Measurements from ENCODE around the gene TACC2.

The TACC2 gene

DNA sequence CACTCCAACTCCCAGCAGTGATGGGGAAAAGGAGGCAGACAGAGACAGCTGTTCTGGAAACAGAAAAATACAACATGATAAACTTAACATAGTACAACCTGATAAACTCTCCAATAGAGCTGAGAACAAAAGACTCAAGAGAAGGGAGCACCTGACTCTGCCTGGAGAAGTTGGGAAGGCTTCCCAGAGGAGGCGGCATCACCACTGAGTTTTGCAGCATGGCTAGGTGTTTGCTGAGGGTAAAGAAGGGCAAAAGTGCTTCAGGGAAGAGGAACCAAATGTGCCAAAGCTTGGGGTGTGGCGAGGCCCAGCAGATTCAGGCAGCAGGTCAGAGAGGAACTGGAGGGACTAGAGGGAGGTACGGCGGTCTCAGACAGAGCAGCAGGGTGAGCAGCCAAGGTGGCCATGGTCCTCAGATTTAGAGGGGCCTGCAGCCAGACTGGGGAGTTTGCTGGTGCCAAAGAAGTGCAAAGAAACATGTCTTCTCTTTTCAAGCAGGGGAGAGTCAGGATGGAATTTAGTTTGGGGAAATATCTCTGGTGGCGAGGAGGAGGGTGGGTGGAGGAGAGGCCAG lies 162.2 kb downstream of the TACC2 start:
- no peak for DNase-seq

GRCh38 chr10:122152544-122152943 lies 163.6 kb downstream of the TACC2 start:
- DNase-seq, result no peak

DNA sequence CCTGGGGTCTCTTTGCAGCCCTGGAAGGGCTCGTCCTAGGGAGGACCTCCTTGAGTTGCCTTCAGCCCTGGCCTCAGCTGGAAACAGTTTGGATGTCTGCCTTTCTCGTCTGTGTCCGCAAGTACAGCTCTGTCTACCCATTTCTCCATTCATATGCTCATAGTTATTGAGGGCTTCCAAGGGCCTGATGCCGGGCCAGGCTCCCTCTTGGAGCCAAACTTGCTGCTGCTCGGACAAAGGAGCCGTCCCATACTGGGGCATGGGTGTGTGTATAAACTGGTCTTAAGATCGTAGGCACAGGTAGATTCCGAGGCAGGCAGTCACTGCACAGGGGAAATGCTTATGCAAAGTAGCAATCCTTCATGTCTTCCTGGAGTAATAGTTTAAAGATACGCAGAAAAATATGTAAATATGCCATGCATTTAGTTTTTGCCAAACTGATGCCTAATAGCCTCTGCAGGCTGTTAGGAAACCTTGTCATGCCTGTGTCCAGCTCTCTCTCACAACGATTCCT lies 165.1 kb downstream of the TACC2 start:
- no peak for DNase-seq

GRCh38 chr10:122154545-122155366 lies 165.8 kb downstream of the TACC2 start:
- no peak for DNase-seq

DNA sequence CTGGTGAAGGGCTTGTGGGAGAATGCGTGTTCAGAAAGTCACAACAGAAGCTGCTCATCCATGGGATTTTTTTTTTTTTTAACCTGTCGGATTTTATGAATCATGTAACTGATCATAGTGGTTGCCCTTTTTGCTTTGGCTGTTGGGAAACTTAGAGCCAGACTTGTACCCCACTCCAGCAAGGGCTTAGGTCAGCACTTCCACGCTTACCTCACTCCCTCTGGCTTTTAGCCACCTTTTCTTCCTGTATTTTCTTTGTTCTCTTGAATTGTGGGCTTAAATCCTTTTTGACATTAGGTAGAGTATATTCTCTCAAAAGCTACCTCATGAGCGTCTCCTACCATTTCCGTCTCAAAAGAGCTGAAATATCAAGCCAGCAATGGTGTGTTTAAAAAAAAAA lies 168.5 kb downstream of the TACC2 start:
- no peak for DNase-seq

DNA sequence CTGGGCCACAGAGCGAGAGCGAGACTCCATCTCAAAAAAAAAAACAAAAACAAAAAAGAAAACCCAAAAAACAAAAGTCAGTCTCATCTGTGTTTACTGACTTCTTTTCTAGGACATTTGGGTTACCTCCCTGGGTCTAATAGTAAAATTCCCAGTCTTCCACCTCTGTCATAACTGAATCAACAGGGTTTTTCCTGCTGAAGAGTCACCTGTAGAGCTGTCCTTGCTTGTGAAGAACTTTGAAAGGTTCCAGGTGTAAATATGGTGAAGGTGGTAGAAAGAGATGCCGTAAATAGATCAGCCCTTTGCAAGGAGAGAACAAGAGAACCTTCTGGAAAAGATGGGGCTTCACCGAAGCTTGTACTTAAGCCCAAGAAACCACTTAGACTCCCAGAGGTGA lies 169.4 kb downstream of the TACC2 start:
- DNase-seq, result no peak

GRCh38 chr10:122159141-122159970 lies 170.4 kb downstream of the TACC2 start:
- no peak for DNase-seq

- no peak for DNase-seq
These were observed 172.8 kb downstream of the TACC2 start for GRCh38 chr10:122161795-122162194.

DNA sequence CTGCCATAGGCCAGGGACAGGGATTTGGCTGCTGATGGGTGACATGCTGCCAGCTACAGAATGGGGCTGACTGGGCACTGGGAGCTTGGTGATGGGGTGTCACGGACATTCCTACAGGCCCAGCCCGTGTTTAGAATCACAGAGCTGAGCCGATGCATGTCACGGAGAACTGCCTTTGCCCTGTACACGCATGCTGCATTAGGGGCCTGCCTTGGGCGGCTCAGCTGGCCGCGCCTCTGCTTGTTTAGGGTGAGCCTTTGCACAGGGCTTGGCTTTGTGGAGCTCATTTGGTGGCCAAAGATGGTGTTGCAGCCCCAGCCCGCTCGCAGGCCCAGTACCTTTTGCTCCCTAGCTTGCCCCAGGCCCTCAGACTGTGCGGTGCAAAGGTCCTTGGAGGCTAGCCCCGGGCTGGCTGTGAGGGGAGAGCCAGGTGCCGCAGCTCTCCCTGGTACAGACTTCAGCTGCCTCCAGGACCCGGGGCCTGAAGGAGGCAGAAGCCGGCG lies 173.8 kb downstream of the TACC2 start:
- no peak for DNase-seq

DNA sequence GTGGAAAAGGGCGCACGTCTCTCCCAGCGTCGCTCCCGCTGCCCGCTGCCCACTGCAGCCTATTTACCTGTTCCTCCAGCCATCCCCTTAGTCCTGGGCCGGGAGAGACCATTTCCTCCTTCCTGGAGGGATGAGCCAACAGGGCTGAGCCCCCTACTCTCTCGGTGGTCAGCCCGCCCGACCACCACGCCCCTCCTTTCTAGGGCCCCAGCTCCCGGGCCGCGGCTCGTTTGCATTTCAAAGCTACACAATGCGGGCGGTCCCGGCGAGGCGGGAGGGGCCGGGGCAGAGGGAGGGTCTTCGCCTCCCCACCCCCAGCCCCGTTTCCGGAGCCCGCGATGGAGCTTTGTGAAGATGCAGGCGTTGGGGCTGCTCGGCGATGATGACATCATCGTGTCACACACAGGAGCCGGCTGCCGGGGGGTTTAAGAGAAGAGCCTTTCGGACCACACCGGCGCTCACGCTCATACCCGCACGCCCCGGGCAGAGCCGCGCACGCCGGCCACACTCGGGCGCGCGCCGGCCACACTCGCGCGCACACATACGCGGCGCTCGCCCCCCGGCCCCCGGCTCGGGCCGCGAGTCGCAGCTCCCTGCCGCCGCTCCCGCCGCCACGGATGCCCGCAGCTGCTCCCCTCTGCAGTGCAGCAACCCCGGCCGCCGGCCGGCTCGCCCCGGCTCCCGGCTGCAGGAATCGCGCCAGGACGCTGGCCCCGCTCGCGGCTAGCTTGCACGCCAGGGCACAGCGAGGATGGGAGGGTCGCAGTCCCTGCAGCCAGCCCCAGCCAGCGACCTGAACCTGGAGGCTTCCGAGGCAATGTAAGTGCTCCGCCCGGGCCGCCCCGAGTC lies 174.4 kb downstream of the TACC2 start:
- DNase-seq, result no peak

GRCh38 chr10:122164023-122164601 lies 175.1 kb downstream of the TACC2 start:
- no peak for DNase-seq

GRCh38 chr10:122164815-122165483 lies 176.0 kb downstream of the TACC2 start:
- no peak for DNase-seq

- DNase-seq, result no peak
These were observed 176.7 kb downstream of the TACC2 start for GRCh38 chr10:122165484-122166276.

GRCh38 chr10:122168101-122168500 lies 179.1 kb downstream of the TACC2 start:
- DNase-seq, result no peak

GRCh38 chr10:122168598-122169394 lies 179.8 kb downstream of the TACC2 start:
- no peak for DNase-seq

GRCh38 chr10:122170802-122171201 lies 181.8 kb downstream of the TACC2 start:
- no peak for DNase-seq

GRCh38 chr10:122171302-122172075 lies 182.5 kb downstream of the TACC2 start:
- no peak for DNase-seq

DNA sequence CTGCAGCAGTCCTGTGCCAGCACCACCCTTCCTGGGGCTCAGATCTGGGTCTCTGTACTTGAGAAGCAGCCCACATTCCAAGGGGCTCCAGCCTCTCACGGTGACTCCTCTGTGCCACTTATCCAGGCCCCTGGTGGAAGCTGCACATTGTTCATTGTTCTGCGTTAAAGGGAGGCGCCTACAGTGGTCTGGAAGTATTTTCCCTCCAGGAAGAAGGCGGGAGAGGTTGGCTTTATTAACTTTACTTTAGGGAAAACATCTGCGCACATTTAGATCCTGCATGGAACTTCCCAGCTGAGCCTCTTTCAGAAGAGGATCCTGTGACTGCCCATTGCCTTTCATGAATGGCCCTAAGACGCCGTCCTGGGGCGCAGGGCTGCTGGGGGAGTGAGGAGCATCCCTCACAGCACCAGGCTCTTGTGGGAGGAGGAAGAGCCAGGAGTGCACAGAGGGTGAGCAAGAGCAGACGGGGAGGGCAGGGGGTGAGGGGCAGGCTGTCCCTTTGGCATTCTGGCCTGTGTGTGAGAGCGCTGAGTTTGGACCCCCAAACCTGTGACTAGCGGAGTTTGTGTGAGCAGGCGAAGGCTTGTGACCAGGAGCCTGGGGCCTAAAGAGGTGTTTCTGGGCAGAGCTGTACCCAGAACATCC lies 183.5 kb downstream of the TACC2 start:
- no peak for DNase-seq
